ENCODE measurements around the gene NDUFA11.

GRCh38 chr19:5882421-5882968, 21.1 kb downstream of the NDUFA11 start:
- TF ChIP-seq, protein P1, sequence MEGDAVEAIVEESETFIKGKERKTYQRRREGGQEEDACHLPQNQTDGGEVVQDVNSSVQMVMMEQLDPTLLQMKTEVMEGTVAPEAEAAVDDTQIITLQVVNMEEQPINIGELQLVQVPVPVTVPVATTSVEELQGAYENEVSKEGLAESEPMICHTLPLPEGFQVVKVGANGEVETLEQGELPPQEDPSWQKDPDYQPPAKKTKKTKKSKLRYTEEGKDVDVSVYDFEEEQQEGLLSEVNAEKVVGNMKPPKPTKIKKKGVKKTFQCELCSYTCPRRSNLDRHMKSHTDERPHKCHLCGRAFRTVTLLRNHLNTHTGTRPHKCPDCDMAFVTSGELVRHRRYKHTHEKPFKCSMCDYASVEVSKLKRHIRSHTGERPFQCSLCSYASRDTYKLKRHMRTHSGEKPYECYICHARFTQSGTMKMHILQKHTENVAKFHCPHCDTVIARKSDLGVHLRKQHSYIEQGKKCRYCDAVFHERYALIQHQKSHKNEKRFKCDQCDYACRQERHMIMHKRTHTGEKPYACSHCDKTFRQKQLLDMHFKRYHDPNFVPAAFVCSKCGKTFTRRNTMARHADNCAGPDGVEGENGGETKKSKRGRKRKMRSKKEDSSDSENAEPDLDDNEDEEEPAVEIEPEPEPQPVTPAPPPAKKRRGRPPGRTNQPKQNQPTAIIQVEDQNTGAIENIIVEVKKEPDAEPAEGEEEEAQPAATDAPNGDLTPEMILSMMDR (conservative IDR thresholded peaks at IDR 0.05; ENCODE audit: low read depth, low read length) = no peak
- TF ChIP-seq BHLHE40 (IDR thresholded peaks at IDR 0.05; ENCODE audit: low read depth, low read length) (no peak), POLR2A (IDR thresholded peaks at IDR 0.05; ENCODE audit: low read depth, low read length) (no peak), CHD1 (IDR thresholded peaks at IDR 0.05; ENCODE audit: low read depth, low read length) (no peak)
